Measurements from ENCODE around the gene ANP32A.

ANP32A gene

DNA sequence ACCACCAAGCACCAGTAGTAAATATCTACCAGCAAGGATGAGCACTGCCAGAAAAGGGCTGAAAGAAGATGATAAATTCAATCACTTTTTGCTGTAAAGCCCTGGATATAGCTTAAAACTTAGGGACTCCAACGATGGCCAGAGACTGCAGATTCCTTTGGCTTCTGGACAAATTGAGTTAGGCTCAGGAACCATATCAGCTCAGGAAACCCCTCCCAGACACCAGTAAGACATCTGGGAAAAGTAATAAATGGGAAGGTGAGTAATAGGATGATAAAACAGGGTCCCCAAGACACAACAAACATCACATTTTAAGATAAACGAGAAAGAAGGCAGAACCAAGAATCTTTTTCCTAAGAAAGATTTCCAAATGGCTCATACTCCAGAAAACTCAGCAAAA, 65.0 kb downstream of the ANP32A start:
- no peak for DNase-seq (ENCODE audit: low read depth in 1 of 2, low spot score in 1 of 2)

DNA sequence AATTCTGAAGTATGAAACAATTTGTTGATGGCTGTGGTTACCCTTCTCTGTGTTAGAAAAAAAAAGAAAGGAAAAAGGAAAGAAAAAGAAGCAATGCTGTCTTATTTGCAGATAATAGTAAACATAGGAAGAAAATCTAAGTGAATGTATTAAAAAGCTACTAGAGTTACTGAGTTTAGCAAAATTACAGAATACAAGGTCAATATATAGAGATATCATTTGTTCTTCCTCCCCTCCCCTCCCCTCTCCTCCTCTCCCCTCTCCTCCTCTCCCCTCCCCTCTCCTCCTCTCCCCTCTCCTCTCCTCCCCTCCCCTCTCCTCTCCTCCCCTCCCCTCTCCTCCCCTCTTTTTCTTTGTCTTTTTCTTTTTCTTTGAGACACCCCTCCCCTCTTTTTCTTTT, 69.1 kb downstream of the ANP32A start:
- DNase-seq (ENCODE audit: low read depth in 1 of 2, low spot score in 1 of 2), result no peak

DNA sequence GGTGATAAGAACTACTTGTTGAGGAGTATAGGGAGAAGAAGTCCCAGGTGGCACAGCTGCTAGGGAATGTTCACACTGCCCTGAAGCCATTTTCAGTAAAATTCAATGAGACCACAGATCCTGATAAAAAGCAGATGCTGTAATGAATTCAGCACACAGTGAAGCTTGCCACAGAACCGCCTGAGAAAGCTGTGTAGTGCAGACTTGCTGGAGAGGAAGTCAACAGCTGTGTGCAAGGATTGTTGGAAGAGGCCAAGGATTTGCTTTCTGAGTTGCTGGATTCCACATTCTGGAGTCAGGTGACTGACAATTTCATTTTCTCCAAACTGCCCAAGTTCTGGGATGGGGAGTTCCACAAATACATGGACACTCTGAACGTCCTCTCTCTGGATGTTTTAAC, 70.9 kb downstream of the ANP32A start:
- no peak for DNase-seq (ENCODE audit: low read depth in 1 of 2, low spot score in 1 of 2)

DNA sequence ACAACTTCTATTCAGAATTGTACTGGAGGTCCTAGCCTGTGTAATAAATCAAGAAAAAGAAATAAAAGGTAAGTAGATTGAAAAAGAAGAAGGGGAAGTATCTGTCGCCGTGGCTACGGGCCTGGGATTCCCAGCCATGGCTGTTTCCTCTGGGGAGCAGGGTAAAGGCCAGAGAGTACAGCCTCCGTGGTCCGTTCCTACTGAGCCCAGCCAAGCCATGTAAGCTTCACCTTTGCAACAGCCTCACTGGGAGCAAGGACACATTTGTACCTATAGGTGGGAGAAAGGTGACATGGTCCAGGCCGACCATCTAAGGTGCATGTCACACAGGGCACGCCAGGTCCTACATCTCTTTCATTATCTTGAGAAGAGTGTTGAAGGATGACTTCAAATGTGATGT, 71.3 kb downstream of the ANP32A start:
- no peak for DNase-seq (ENCODE audit: low read depth in 1 of 2, low spot score in 1 of 2)

DNA sequence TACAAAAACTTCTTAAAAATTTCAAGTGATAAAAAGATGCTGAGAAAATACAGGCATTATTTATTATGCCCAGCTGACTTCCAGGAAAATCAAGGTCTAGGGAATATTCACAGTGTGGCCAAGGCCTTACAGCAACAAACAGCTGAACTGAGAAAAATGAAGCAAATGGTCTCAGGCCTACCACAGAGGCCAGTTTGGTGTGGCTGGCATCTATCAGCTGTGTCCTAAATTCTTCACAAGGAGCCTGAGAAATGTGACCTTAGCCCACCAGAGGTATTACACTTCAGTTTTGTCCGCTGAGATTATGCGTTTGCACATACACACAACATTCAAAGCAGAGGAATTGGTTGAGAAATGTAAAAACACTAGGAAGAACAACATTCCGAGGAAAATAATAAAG, 77.4 kb downstream of the ANP32A start:
- DNase-seq (ENCODE audit: low read depth in 1 of 2, low spot score in 1 of 2), result no peak

DNA sequence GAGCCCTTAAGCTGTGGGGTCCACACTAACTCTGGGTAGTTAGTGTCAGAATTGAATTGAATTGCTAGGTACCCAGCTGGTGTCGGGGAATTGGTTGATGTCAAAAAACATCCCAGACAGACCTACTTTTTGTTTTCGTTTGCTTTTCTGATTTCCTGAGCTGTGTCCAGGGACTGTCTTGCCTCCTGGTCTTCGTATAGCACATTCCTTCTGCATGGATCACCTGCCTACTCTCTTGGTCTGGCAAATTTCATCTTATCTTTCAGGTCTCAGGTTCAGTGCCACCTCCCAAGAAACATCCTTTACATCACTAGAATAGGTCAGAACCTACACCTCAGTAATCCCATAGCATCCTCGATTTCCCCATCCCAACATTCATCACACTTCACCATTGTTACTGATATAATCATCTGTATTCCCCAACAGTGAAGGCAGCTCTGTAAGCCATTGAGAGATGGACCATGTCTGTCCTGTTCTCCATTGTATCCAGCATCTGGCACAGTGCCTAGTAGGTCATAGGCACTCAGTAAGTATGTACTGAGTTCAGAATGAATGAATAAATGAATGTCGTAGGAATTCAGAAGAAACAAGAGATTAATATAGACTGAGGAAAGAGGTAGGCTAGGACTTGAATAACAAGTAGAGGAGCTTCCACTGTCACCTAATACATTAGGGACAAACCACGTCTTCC, 81.2 kb downstream of the ANP32A start:
- no peak for DNase-seq (ENCODE audit: low read depth in 1 of 2, low spot score in 1 of 2)

DNA sequence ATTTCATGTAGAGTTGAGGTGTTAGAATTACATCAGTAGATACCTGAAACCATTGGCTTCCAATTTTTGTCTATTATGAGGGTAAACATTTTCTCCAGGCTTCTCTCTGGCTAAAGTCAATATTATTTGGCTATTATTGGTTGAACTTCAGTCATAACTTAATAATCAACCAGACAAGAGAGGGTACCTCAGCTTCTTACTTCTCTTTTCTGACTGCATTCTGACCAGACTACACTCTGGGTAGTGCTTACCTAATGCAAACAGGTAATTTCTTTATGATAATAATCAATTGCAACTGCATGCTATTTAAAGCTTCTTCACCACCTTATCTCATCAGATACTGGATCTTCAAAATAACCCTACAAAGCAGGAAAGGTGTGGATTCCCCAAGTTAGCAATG, 85.1 kb downstream of the ANP32A start:
- DNase-seq (ENCODE audit: low read depth in 1 of 2, low spot score in 1 of 2), result no peak

DNA sequence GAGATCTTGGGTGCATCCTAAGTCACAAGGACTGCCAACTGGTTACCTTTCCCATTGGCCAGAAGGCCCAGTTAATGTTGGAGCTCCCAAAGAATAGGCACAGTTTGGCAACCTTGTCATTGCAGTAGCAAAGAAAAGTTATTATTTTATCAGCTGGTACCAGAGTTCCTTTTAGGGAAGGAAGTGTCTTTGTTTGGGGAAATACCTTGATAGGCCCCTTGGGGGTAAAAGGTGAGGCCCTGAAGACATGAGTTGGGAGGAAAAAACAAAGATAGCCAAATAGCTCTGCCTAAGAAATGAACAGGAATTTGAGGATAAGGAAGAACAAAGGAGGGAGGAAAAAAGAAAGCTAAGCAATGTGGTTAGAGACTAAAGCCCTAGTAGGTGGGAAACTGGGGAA, 85.8 kb downstream of the ANP32A start:
- DNase-seq (ENCODE audit: low read depth in 1 of 2, low spot score in 1 of 2), result no peak

DNA sequence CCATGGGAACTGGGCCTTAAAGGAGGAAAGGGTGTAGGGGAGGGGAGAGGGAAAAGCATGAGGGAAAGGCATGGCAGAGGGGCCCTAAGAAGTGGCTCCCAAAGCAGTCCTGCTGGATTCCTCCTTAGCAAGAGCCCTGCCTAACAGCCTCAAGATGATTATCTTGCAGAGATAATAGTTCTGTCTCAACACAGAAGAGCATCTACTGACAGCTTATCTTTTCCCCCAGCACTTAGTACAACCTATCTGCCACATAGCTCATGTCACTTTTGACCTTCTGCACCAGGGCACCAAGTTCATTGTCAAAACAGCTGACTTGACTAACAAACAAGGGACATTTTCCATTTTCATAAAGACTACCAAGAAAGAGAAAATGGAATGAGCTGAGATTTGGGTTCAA, 86.3 kb downstream of the ANP32A start:
- DNase-seq (ENCODE audit: low read depth in 1 of 2, low spot score in 1 of 2), result no peak

DNA sequence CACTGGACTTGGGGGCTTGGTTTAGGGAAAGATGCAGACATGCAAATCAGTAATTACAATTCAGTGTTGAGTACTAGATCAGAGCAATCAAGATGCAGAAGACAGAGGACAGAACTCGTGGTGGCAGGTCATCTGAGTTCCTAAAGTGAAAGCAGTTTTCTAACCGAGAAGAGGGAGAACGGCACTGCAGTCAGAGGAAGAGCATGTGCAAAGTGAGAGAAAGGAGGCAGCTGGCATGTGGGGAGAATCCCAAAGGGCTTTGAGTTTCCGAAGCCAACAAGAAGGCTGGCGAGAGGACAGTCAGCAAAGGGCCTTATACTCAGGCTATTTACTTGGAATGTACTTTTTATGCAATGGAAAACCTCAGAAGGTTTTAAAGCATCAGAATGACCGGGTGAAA, 87.0 kb downstream of the ANP32A start:
- no peak for DNase-seq (ENCODE audit: low read depth in 1 of 2, low spot score in 1 of 2)

DNA sequence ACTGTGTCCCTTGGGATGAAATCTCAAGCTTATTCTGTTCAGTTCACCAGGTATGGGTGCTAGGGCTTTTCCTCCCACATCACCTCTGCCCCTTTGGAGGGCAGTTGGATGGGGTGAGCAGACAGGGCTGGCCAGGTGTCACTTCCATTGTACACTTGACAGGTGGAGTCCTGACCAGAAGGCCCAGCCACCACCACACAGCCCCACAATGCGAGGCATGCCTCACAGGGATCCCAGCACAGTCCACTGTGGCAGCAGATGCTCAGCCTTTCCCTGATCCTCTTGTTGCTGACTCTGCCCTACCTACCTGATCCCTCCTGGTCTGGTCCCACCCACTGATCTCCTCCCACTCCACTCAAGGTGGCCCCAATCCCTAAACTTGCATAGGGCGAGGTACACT, 88.2 kb downstream of the ANP32A start:
- DNase-seq (ENCODE audit: low read depth in 1 of 2, low spot score in 1 of 2), result no peak

DNA sequence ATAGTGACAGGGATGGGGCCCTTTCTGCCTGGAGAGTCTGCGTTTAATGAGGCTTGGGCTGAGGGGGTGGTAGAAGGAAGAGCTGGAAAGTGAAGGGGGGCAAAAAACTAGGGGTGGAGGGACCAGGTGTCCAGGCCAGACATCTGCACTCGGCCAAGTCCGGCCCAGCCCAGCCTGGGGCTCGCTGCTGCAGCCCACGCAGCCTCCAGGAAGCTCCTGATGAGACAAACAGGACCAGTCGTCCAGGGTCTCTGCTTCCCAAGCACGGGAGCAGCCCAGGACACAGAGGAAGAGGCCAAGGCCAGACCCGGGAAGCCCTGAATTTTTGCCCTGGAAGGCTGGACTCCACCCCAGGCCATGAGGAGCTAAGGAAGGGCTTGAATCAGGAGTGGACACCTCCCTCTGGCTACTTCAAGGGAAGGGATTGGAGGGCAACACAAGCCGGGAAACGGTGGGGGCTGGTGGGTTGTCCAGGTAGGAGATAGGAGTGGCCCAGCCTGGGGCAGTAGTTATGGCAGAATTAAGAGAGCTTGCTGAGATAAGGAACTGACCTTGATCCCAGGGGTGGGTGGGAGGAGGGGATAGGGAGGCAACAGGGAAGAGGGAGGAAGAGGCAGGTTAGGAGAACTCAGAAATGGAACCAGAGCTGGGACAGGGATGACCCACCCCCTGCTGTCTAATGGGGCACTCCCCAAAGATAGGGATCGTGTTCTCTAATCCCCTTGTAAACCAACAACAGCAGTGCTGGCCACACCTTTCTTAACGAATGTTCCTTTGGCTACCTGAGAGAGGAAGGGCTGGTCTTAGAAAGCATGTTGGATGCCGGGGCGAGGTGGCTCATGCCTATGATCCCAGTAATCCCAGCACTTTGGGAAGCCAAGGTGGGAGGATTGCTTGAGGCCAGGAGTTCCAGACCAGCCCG, 89.5 kb downstream of the ANP32A start:
- DNase-seq (ENCODE audit: low read depth in 1 of 2, low spot score in 1 of 2), result no peak

DNA sequence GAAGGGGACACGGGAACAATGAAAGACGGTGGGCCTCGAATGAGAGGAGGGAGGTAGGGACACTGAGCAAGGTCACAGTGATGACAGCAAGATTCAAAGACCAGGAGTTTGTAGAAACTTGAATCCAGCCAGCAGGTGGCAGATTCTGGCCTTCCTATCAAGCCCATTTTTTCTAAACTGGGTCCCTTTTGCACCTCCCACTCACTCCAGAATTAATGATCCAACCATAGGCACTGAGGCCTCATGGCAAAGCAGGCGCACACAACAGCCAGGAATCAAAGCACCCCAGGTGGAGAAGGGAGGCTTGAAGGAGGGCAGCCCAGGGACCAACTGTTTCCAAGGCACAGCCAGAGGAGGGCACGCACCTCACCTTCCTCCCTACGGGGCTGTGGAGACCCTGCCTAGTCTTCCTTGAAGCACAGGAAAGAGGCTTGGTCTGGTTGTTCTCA, 90.2 kb downstream of the ANP32A start:
- no peak for DNase-seq (ENCODE audit: low read depth in 1 of 2, low spot score in 1 of 2)

DNA sequence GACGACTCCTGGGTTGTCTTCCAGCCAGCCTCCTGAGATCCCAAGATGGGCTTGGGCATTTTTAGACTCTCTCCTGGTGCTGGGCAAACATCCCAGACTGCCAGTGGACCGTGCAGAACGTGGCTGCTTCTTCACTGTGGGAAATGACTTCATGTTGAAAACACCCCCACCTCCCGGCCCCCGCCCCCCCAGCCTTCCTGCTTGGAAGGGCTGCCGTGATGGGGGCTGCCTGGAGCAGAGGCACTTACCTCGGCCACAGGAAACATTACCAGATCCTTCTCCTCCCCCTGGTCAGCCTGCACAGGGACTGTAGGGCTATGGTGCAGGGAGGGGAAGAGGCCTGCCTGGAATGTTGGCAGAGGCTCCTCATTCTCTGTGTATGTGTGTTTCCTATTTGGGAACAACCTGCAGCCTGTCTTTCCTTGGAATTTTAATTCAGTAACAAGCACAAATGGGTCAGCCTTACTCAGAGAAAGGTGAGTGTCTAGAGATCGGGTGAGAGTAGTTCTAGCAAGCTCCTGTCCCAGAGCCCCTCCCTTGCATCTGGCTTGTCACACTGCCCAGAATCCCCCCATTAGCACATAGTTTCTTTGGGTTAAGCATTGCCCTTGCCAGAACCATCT, 90.8 kb downstream of the ANP32A start:
- DNase-seq (ENCODE audit: low read depth in 1 of 2, low spot score in 1 of 2), result no peak

Data from stimulated activated CD4-positive, alpha-beta T cell treated with anti-CD3 and anti-CD28 coated beads, Interleukin-15, amount 100 ng/mL, for 1 hour (primary cell).